Chondrocyte (in vitro differentiated cells): ENCODE measurements around the gene RHD. TPM values are rescaled to one million over a fixed set of nuclear protein-coding genes. Genes with fewer than 3 reads are reported as not detected.

ENCODE experiments used
- DNase-seq: peaks from one replicate; pipeline ENCODE4 v3.0.0; 2021; ENCODE audit warnings: mixed read lengths, low spot score
- H3K27ac Mint-ChIP-seq: one replicate; pipeline ENCODE4 v1.8.0; 2021; ENCODE audit warnings: mild to moderate bottlenecking, moderate library complexity, mixed read lengths; ENCODE audit not compliant: unreplicated experiment
- H3K27me3 Mint-ChIP-seq: 2 replicates; pipeline ENCODE4 v1.8.0; 2021; ENCODE audit warnings: low read depth, mixed read lengths
- H3K36me3 Mint-ChIP-seq: 2 replicates; pipeline ENCODE4 v1.8.0; 2021; ENCODE audit warnings: low read depth, mixed read lengths
- H3K4me1 Mint-ChIP-seq: 2 replicates; pipeline ENCODE4 v1.8.0; 2021; ENCODE audit warnings: low read depth, mild to moderate bottlenecking, mixed read lengths
- H3K4me3 Mint-ChIP-seq: one replicate; pipeline ENCODE4 v1.8.0; 2021; ENCODE audit warnings: mild to moderate bottlenecking, moderate library complexity, mixed read lengths; ENCODE audit not compliant: unreplicated experiment
- H3K9me3 Mint-ChIP-seq: 2 replicates; pipeline ENCODE4 v1.8.0; 2021; ENCODE audit warnings: low read depth, mixed read lengths
- CTCF ChIP-seq: fragments of 200-600 bp; sonication (generic); IDR thresholded peaks from 2 replicates; pipeline ENCODE4 v1.5.0; 2021; ENCODE audit warnings: antibody characterized with exemption, mild to moderate bottlenecking, moderate library complexity
- total RNA-seq: library from RNA; stranded (reverse); gene quantifications from 3 replicates; pipeline ENCODE4 v1.2.1, GENCODE V29; 2021

Gene RHD
- total RNA-seq, 1 donor from 2014 or later, result not detected

GRCh38 chr1:25338188-25338981, 66.1 kb downstream of the RHD start, which contains the start of gene TMEM50A:
TMEM50A (plus strand) TSS chr1:25338334; CDS start chr1:25340487, 2,153 bp downstream.
- no peaks in the 10 kb centered on the region for H3K27me3 Mint-ChIP-seq
- peak; percentile 94 for DNase-seq
- no peaks in the 10 kb centered on the region for H3K36me3 Mint-ChIP-seq
- TF ChIP-seq CTCF, result no peak
- H3K4me1 Mint-ChIP-seq, result peaks cover 35% of the 10 kb centered on the region
- H3K9me3 Mint-ChIP-seq, result no peaks in the 10 kb centered on the region
- peak within 1 kb of the TSS; percentile 95 for H3K27ac Mint-ChIP-seq
- H3K4me3 Mint-ChIP-seq, result peak within 1 kb of the TSS; percentile 88

GRCh38 chr1:25338986-25339385, 66.7 kb downstream of the RHD start:
- Mint-ChIP-seq H3K36me3 (no peaks in the 10 kb centered on the region), H3K9me3 (no peaks in the 10 kb centered on the region), H3K4me3 (peak overlapping the region; percentile 79), H3K27me3 (no peaks in the 10 kb centered on the region), H3K27ac (peak overlapping the region; percentile 95), H3K4me1 (peaks cover 41% of the 10 kb centered on the region)
- DNase-seq, result no peak
- TF ChIP-seq CTCF, result no peak

- no peaks in the 10 kb centered on the region for H3K27me3 Mint-ChIP-seq
- peaks cover 2% of the 10 kb centered on the region for H3K36me3 Mint-ChIP-seq
- no peak for DNase-seq
- H3K4me1 Mint-ChIP-seq, result peaks cover 47% of the 10 kb centered on the region
- no peaks in the 10 kb centered on the region for H3K9me3 Mint-ChIP-seq
- H3K27ac Mint-ChIP-seq, result peak overlapping the region; percentile 51
- no peak overlapping the region for H3K4me3 Mint-ChIP-seq
- no peak for TF ChIP-seq CTCF
These were observed 69.4 kb downstream of the RHD start for GRCh38 chr1:25341746-25342145.

GRCh38 chr1:25342846-25343245, 70.5 kb downstream of the RHD start:
- Mint-ChIP-seq H3K27ac (no peak overlapping the region), H3K9me3 (no peaks in the 10 kb centered on the region), H3K4me3 (no peak overlapping the region), H3K27me3 (no peaks in the 10 kb centered on the region), H3K36me3 (peaks cover 6% of the 10 kb centered on the region), H3K4me1 (peaks cover 44% of the 10 kb centered on the region)
- no peak for DNase-seq
- no peak for TF ChIP-seq CTCF

GRCh38 chr1:25343872-25344271, 71.6 kb downstream of the RHD start:
- H3K9me3 Mint-ChIP-seq, result no peaks in the 10 kb centered on the region
- peaks cover 8% of the 10 kb centered on the region for H3K36me3 Mint-ChIP-seq
- H3K27ac Mint-ChIP-seq, result peak overlapping the region; percentile 88
- no peak overlapping the region for H3K4me3 Mint-ChIP-seq
- peaks cover 44% of the 10 kb centered on the region for H3K4me1 Mint-ChIP-seq
- TF ChIP-seq CTCF, result no peak
- DNase-seq, result no peak
- no peaks in the 10 kb centered on the region for H3K27me3 Mint-ChIP-seq
